Epithelial cell of esophagus (primary cell): ENCODE data around the gene ERC2.

ENCODE experiments used
- DNase-seq: peaks from one replicate; pipeline ENCODE4 v3.0.0; 2010; ENCODE audit warnings: low read depth
- H3K4me3 ChIP-seq: 2 replicates; pipeline ENCODE4 v1.5.1; 2011; ENCODE audit warnings: mild to moderate bottlenecking, low read length, control low read depth
- CTCF ChIP-seq: IDR thresholded peaks from 2 replicates; pipeline ENCODE4 v1.5.1; 2011; ENCODE audit warnings: low read depth, mild to moderate bottlenecking, low read length, control low read depth, inconsistent platforms; ENCODE audit not compliant: insufficient read depth; ENCODE audit errors: missing control alignments

ERC2 gene

GRCh38 chr3:55885721-55886120 lies 582.5 kb downstream of the ERC2 start:
- TF ChIP-seq CTCF: peak; percentile 53
- peak; percentile 83 for DNase-seq
- no peak overlapping the region for H3K4me3 ChIP-seq

GRCh38 chr3:55884491-55885285 lies 583.6 kb downstream of the ERC2 start:
- no peak for TF ChIP-seq CTCF
- no peak overlapping the region for H3K4me3 ChIP-seq
- DNase-seq: peak; percentile 90

- no peak overlapping the region for H3K4me3 ChIP-seq
- TF ChIP-seq CTCF: no peak
- peak; percentile 61 for DNase-seq
Observed at GRCh38 chr3:55884066-55884465, 584.2 kb downstream of the ERC2 start.

GRCh38 chr3:55882006-55882405 lies 586.3 kb downstream of the ERC2 start:
- no peak for TF ChIP-seq CTCF
- DNase-seq: no peak
- no peak overlapping the region for H3K4me3 ChIP-seq

GRCh38 chr3:55880357-55880756 lies 587.9 kb downstream of the ERC2 start:
- DNase-seq: peak; percentile 60
- no peak for TF ChIP-seq CTCF

GRCh38 chr3:55879901-55880331 lies 588.4 kb downstream of the ERC2 start:
- no peak overlapping the region for H3K4me3 ChIP-seq
- peak; percentile 32 for DNase-seq
- TF ChIP-seq CTCF: no peak

More at GRCh38 chr3:55880357-55880756, 587.9 kb downstream of the ERC2 start:
- H3K4me3 ChIP-seq: no peak overlapping the region

GRCh38 chr3:55877703-55878102 lies 590.6 kb downstream of the ERC2 start:
- DNase-seq: no peak
- TF ChIP-seq CTCF: no peak
- no peak overlapping the region for H3K4me3 ChIP-seq
